ENCODE results near the gene FRMD4B.

DNA sequence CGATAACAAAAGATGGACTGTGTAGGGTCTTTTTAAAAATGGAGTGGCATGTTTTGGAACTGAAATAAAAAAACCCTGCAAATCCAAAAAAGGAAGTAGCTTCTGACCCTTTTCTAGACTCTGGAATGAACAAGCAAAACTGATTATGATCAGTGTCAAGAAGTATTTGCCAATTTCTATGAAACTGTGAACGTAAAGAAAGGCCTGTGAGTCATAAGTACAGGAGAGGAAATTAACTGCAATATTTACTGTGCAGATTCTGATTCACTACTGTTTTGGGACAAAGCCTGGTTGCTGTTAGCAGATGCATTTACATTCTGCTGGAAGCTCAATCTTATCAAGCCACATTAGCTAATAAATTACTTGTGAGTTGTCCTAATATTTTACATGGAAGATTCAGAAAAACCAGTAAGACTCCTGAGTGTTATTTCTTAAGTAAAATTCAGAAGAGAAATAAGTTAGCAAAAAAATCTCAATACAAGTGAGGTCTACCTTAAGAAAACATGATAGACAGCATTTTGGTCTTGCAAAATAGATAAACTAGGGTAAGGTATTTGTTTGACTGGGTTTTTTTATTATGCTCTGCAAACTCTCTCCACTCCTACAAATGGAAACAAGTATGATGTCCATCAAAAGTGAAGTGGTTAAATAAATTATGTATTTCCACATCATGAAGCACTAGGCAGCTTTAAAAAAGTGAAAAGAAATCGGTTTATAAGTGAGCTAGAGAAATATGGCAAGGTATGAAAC lies 173.3 kb downstream of the FRMD4B start:
- TF ChIP-seq CTCF (IDR thresholded peaks at IDR 0.05): no peak
- TF ChIP-seq POLR2A (IDR thresholded peaks at IDR 0.05): no peak

Data from adrenal gland (tissue), 5 donors.